ENCODE data around the gene MMP17. TPM values are rescaled to one million over a fixed set of nuclear protein-coding genes. Genes with fewer than 3 reads are reported as not detected.

MMP17 gene
- total RNA-seq, 1 donor from 2014 or later, result 5.2 TPM

- no peaks in the 10 kb centered on the region for H3K27me3 ChIP-seq
- no peaks in the 10 kb centered on the region for H3K9me3 ChIP-seq
- no peaks in the 10 kb centered on the region for H3K36me3 ChIP-seq
- intact Hi-C loops (cut with DNase I), result no loop called here
- H3K27ac ChIP-seq, result no peak overlapping the region
- H3K4me1 ChIP-seq, result peaks cover 12% of the 10 kb centered on the region
- no peak for DNase-seq (ENCODE audit: extremely low spot score in 2 of 2)
- no peak overlapping the region for H3K4me3 ChIP-seq
- no peak for TF ChIP-seq POLR2A (IDR thresholded peaks at IDR 0.05)
- TF ChIP-seq POLR2AphosphoS5 (IDR thresholded peaks at IDR 0.05; ENCODE audit: insufficient read depth in 1 of 2, low read depth in 1 of 2), result no peak
- no peak for TF ChIP-seq CTCF (IDR thresholded peaks at IDR 0.05)
Measured at GRCh38 chr12:131867471-131867870, 39.3 kb downstream of the MMP17 start.

GRCh38 chr12:131867891-131868675 lies 39.9 kb downstream of the MMP17 start:
- TF ChIP-seq POLR2A (IDR thresholded peaks at IDR 0.05) (no peak), CTCF (IDR thresholded peaks at IDR 0.05) (no peak), POLR2AphosphoS5 (IDR thresholded peaks at IDR 0.05; ENCODE audit: insufficient read depth in 1 of 2, low read depth in 1 of 2) (no peak)
- H3K4me3 ChIP-seq, result no peak overlapping the region
- H3K36me3 ChIP-seq, result no peaks in the 10 kb centered on the region
- no peaks in the 10 kb centered on the region for H3K27me3 ChIP-seq
- intact Hi-C loops (cut with DNase I), result no loop called here
- H3K9me3 ChIP-seq, result no peaks in the 10 kb centered on the region
- H3K27ac ChIP-seq, result no peak overlapping the region
- H3K4me1 ChIP-seq, result peaks cover 6% of the 10 kb centered on the region
- DNase-seq (ENCODE audit: extremely low spot score in 2 of 2), result no peak

- DNase-seq (ENCODE audit: extremely low spot score in 2 of 2), result no peak
- H3K27me3 ChIP-seq, result no peaks in the 10 kb centered on the region
- no peak for TF ChIP-seq POLR2A (IDR thresholded peaks at IDR 0.05)
- no peak overlapping the region for H3K27ac ChIP-seq
- H3K9me3 ChIP-seq, result no peaks in the 10 kb centered on the region
- no peaks in the 10 kb centered on the region for H3K36me3 ChIP-seq
- no peaks in the 10 kb centered on the region for H3K4me1 ChIP-seq
- no peak overlapping the region for H3K4me3 ChIP-seq
- intact Hi-C loops (cut with DNase I), result no loop called here
Measured at GRCh38 chr12:131869871-131870418, 41.8 kb downstream of the MMP17 start.

GRCh38 chr12:131871677-131872076 lies 43.5 kb downstream of the MMP17 start:
- no peaks in the 10 kb centered on the region for H3K36me3 ChIP-seq
- intact Hi-C loops (cut with DNase I), result no loop called here
- H3K27ac ChIP-seq, result no peak overlapping the region
- no peaks in the 10 kb centered on the region for H3K27me3 ChIP-seq
- H3K4me1 ChIP-seq, result no peaks in the 10 kb centered on the region
- no peak for TF ChIP-seq POLR2AphosphoS5 (IDR thresholded peaks at IDR 0.05; ENCODE audit: insufficient read depth in 1 of 2, low read depth in 1 of 2)
- no peak for TF ChIP-seq POLR2A (IDR thresholded peaks at IDR 0.05)
- TF ChIP-seq CTCF (IDR thresholded peaks at IDR 0.05), result no peak
- H3K9me3 ChIP-seq, result no peaks in the 10 kb centered on the region
- no peak for DNase-seq (ENCODE audit: extremely low spot score in 2 of 2)
- no peak overlapping the region for H3K4me3 ChIP-seq

- Histone ChIP-seq H3K4me1 (no peaks in the 10 kb centered on the region), H3K36me3 (no peaks in the 10 kb centered on the region), H3K27me3 (no peaks in the 10 kb centered on the region), H3K9me3 (no peaks in the 10 kb centered on the region), H3K4me3 (no peak overlapping the region), H3K27ac (no peak overlapping the region)
- intact Hi-C loops (cut with DNase I), result no loop called here
- TF ChIP-seq POLR2AphosphoS5 (IDR thresholded peaks at IDR 0.05; ENCODE audit: insufficient read depth in 1 of 2, low read depth in 1 of 2) (peak; percentile 35 to 45), CTCF (IDR thresholded peaks at IDR 0.05) (no peak)
- DNase-seq (ENCODE audit: extremely low spot score in 2 of 2), result peak in 1 of 2 donors; percentile 94
Measured at GRCh38 chr12:131872154-131873051, 44.2 kb downstream of the MMP17 start.

Data from vagina (tissue), 2 donors.